ENCODE measurements around the gene MEAF6.

The MEAF6 gene

GRCh38 chr1:37484325-37485051 is 30.1 kb downstream of the MEAF6 start:
- Histone ChIP-seq H3K9ac (no peak overlapping the region), H2AFZ (no peak overlapping the region), H3K9me3 (ENCODE audit: control insufficient read depth, low read length) (no peaks in the 10 kb centered on the region), H3K4me2 (ENCODE audit: low read length) (no peak overlapping the region), H3K36me3 (ENCODE audit: control insufficient read depth, insufficient read depth, low read length) (no peaks in the 10 kb centered on the region), H3K27ac (no peak overlapping the region), H3K79me2 (no peaks in the 10 kb centered on the region), H3K4me3 (ENCODE audit: low read depth, low read length) (no peak overlapping the region), H3K4me1 (no peaks in the 10 kb centered on the region), H3K27me3 (ENCODE audit: control insufficient read depth, insufficient read depth, low read length) (no peaks in the 10 kb centered on the region)
- TF ChIP-seq CTCF (IDR thresholded peaks at IDR 0.05), result no peak

GRCh38 chr1:37483785-37484184 is 30.8 kb downstream of the MEAF6 start:
- H3K36me3 ChIP-seq (ENCODE audit: control insufficient read depth, insufficient read depth, low read length), result no peaks in the 10 kb centered on the region
- H3K4me3 ChIP-seq (ENCODE audit: low read depth, low read length), result no peak overlapping the region
- no peak overlapping the region for H3K9ac ChIP-seq
- no peak for TF ChIP-seq CTCF (IDR thresholded peaks at IDR 0.05)
- H3K27ac ChIP-seq, result no peak overlapping the region
- no peaks in the 10 kb centered on the region for H3K9me3 ChIP-seq (ENCODE audit: control insufficient read depth, low read length)
- no peaks in the 10 kb centered on the region for H3K27me3 ChIP-seq (ENCODE audit: control insufficient read depth, insufficient read depth, low read length)
- H3K4me2 ChIP-seq (ENCODE audit: low read length), result no peak overlapping the region
- no peaks in the 10 kb centered on the region for H3K79me2 ChIP-seq
- H3K4me1 ChIP-seq, result no peaks in the 10 kb centered on the region
- no peak overlapping the region for H2AFZ ChIP-seq

- Histone ChIP-seq H3K36me3 (ENCODE audit: control insufficient read depth, insufficient read depth, low read length) (no peaks in the 10 kb centered on the region), H3K27me3 (ENCODE audit: control insufficient read depth, insufficient read depth, low read length) (no peaks in the 10 kb centered on the region), H3K4me3 (ENCODE audit: low read depth, low read length) (no peak overlapping the region), H3K79me2 (no peaks in the 10 kb centered on the region), H3K4me1 (no peaks in the 10 kb centered on the region), H3K9ac (no peak overlapping the region), H3K27ac (no peak overlapping the region), H2AFZ (no peak overlapping the region), H3K9me3 (ENCODE audit: control insufficient read depth, low read length) (no peaks in the 10 kb centered on the region), H3K4me2 (ENCODE audit: low read length) (no peak overlapping the region)
- no peak for TF ChIP-seq CTCF (IDR thresholded peaks at IDR 0.05)
Observed at GRCh38 chr1:37482796-37483744, 31.5 kb downstream of the MEAF6 start.

- no peaks in the 10 kb centered on the region for H3K36me3 ChIP-seq (ENCODE audit: control insufficient read depth, insufficient read depth, low read length)
- no peak overlapping the region for H3K4me3 ChIP-seq (ENCODE audit: low read depth, low read length)
- no peak overlapping the region for H2AFZ ChIP-seq
- no peaks in the 10 kb centered on the region for H3K79me2 ChIP-seq
- no peak for TF ChIP-seq CTCF (IDR thresholded peaks at IDR 0.05)
- no peak overlapping the region for H3K4me2 ChIP-seq (ENCODE audit: low read length)
- no peaks in the 10 kb centered on the region for H3K27me3 ChIP-seq (ENCODE audit: control insufficient read depth, insufficient read depth, low read length)
- H3K9me3 ChIP-seq (ENCODE audit: control insufficient read depth, low read length), result no peaks in the 10 kb centered on the region
- H3K27ac ChIP-seq, result no peak overlapping the region
- no peaks in the 10 kb centered on the region for H3K4me1 ChIP-seq
- H3K9ac ChIP-seq, result no peak overlapping the region
Observed at GRCh38 chr1:37482004-37482785, 32.4 kb downstream of the MEAF6 start.
